Left cardiac atrium (tissue), 4 donors: ENCODE data around the gene CHI3L1. TPM values are rescaled to one million over a fixed set of nuclear protein-coding genes. Genes with fewer than 3 reads are reported as not detected.

ENCODE experiments used
- ATAC-seq, 2 donors: fragments of 200-7000 bp; cut with Tn5 transposase; one replicate each; pipeline ENCODE4 v1.9.1; 2020; ENCODE audit warnings: mild to moderate bottlenecking in 2 of 2, moderate library complexity in 2 of 2
- DNase-seq: peaks from one replicate; pipeline ENCODE4 v3.0.0-alpha.2; 2020
- intact Hi-C, 2 donors: fragments of 100-400 bp; cut with DNase I; formaldehyde crosslinking; loops; one replicate each; pipeline versions ENCODE4 v1.14.1 to v1.15.1; 2022 to 2023
- total RNA-seq, 2 donors: library from RNA; stranded (reverse); fragmentation: NEBNext Ultra II Directional; extraction: Animal tissue kit (Norgen Biotek cat#: 25700); gene quantifications; one replicate each; pipeline ENCODE4 v1.2.1, GENCODE V29; 2021
- donor health status: DM: no; HTN: yes; CAD: no.
- donor health status: DM: no; HTN: yes; CAD: no; lungs with severe emphysema.
- donor health status: DM: yes; HTN: yes; CAD: no.
- donor health status: Dilated cardiomyopathy.

CHI3L1 gene
- total RNA-seq, 2 donors from 2014 or later: 6.1 to 20.4 TPM

DNA sequence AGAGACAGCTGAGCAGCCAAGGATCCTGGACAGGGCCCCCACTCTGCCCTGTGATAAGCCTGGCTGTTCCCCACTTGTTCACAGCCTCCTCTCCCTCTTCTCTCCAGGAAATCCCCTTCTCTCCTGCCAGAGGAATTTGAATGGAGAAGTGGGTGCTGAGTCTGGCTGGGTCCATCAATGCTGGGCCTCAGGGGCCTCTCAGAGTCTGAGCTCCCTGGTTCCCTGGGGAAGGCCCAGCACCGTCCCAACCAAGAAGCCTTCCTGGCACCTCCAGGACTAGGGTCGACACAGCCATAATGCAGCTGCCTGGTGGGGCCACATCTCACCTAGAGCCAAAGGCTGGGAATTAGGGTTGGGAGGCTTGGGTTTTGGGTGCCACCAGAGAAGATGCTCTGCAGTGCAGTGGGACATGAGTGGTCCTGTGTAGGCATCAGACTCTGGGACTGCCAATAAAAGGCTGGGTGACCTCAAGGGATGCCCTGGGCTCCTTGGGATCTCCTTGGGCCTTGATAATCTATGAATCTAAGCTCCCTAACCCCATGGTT, 13.4 kb downstream of the CHI3L1 start:
- DNase-seq: no peak
- ATAC-seq: no peak
- intact Hi-C loops: loop anchor here in 1 of 2 donors (2.0 to 5.0 kb wide), 3 partner anchors 44 to 136 kb away; no protein-coding TSS in a partner anchor

DNA sequence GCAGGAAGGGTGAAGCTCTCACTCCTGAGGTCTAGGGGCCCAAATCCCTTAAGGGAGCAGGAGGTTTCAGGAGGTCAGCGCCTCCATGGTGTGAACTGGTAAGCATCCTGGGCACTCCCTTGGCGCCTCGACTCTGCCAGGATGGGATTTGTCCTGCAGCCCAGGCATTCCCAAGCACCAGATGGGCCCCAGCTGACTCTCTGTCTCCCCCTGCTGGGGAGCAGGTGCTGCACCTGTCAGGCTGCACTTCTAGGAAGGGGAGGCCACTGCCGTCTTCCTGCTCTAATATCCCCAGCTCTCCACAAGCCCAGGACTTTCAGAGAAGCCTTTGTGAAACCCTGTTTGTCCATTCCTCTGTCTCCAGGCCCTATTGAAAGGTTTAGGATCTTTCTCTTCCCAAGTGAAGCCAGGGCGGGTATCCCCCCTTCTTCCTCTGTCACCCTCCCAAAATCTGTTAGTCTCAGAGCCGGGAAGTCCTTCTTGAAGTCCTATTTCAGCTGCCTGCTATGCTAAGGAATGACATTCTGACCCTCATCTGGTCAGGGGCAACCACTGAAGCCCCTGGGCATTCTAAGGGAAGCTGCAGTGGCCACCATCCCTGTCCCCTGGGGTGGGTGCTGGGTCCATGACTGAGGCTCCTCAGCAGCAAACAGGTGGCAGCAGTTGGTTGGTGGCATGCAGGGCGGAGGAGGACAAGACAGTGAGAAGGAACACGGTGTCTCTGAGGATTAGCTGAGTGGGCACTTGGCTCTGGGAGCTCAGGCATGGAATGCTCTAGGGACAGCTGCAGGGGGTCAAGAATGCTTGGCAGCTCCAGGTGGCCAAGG, 14.1 kb downstream of the CHI3L1 start:
- intact Hi-C loops: loop anchor here in 1 of 2 donors (2.0 to 5.0 kb wide), 3 partner anchors 45 to 135 kb away; no protein-coding TSS in a partner anchor
- ATAC-seq: peak; percentile 62 to 64
- peak; percentile 63 for DNase-seq

DNA sequence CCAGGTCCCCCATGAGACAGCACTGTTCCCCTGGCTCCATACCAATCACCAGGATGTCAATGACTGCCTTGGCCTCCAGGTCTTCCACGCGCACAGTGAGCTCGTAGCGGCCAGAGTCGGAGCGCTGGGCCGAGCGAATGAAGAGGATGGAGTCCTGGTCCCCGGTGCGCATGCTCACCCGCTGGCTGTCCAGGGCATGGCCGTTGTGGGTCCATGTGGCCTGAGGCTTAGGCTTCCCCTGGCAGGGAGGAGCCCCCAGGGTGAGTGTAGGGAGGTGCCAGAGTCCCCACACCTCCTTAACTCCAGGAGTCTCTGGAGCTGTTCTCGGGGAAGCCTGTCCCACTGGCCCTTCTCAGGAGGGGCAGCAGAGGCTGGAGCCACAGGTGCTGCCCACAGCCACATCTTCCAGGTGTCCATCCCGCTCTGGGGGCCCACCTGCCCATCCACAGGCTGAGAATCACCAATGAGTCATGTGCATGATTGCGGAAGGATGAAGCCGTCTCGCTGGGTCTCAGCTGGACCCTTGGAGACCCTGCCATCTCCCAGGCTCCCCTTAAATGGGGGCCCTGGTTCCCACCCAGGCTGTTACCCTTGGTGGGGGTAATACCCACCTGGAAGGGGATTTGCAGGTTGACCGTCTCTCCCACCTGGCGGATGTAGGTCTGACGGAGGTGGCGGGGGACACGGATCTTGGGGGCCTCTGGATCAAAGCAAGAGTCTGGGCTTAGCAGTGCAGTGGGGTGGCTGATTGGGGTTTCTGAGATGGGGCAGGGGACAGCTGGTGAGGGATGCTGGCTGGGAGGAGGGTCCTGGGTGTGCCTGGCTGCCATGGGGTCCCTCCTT, 14.9 kb downstream of the CHI3L1 start:
- intact Hi-C loops: loop anchor here (2.0 to 5.0 kb wide), 3 partner anchors 46 to 134 kb away; no protein-coding TSS in a partner anchor
- DNase-seq (no peak), ATAC-seq (no peak)

DNA sequence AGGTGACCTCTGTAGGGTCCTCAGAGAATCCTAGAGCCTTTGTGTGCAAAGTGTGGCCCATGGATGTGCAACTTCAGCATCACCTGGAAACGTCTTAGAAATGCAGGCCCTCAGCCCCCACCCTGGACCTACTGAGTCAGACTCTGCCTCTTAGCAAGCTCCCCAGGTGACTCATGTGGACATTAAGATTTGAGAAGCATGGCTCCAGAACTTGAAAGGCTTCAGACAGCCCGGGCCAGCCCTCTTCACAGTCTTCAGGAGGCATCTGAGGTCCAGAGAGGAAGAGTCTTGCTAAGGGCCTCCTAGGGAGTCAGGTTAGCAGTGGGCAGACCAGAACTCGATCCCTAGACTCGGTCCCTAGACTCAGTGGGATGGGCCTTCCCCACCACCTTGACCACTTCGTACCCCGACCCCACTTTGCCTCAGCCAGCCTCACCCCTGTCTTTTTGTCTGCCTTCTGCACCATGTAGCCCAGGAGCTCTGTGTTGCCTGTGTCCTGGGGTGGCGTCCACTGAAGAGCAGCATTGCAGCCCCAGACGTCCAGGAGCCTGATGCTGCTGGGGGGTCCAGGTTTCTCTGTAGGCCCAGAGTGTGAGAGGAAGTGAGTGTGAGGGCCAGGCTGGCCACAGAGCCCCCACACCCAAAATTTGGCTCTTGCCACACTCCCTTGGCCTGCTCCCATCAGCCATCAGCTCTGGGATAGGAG, 15.7 kb downstream of the CHI3L1 start:
- ATAC-seq: no peak
- intact Hi-C loops: loop anchor here (2.0 to 5.0 kb wide), 3 partner anchors 47 to 133 kb away; no protein-coding TSS in a partner anchor

DNA sequence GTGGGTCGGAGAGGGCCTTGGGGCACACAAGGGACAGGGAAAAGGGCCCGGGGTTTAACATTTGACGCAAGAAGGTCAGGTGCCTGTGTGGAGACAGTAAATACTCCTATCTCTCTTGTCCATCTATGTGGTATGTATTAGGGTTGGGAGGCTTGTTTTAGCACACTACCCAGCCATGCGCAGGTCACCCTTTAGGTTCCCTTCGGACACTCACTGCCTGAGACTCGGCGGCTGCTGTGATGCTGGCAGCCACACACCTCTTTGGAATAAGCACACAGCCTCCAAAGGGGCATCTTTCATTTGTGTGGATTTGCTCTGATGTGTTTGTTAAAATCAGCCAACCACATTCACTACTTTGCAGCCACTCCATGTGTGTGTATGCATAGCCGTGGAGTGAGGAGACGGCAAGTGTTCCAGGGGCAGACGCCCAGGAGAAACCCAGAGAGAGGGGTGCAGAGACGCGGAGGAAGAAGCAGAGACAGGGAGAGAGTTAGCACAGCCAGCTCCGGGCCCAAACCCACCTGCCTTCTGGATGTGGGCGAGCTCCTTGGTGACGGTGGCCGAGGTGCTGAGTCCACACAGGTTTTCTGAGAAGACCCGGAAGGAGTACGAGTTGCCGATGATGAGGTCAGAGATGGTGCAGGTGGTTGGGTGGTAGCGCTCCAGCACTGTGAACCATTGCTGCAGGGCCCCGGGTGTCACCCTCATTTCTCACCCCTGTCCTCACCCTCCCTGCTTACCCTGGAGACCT, 16.6 kb downstream of the CHI3L1 start:
- intact Hi-C loops: loop anchor here (2.0 to 5.0 kb wide), 3 partner anchors 47 to 133 kb away; no protein-coding TSS in a partner anchor
- DNase-seq: no peak
- no peak for ATAC-seq

More for the DNA sequence above, 15.7 kb downstream of the CHI3L1 start:
- DNase-seq: no peak

DNA sequence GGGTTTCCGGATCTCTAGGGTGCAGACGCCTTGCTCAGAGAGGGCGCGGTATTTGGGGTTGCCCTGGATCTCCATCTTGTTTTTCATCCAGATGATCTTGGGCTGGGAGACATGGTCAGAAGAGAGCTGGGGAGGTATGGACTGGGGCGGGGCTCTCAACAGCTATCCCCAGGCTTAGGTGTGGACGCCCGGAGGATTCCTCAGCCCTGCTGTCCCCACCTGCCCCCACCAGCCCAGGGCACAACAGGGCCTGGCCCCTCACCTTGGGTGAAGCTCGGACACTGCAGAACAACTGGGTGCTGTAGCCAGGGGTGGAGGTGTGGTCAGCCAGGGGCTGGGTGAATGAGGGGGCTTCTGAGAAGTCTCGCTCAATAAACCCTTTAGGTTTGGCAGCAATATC, 17.5 kb downstream of the CHI3L1 start:
- intact Hi-C loops: no loop called here
- no peak for DNase-seq
- ATAC-seq: no peak

DNA sequence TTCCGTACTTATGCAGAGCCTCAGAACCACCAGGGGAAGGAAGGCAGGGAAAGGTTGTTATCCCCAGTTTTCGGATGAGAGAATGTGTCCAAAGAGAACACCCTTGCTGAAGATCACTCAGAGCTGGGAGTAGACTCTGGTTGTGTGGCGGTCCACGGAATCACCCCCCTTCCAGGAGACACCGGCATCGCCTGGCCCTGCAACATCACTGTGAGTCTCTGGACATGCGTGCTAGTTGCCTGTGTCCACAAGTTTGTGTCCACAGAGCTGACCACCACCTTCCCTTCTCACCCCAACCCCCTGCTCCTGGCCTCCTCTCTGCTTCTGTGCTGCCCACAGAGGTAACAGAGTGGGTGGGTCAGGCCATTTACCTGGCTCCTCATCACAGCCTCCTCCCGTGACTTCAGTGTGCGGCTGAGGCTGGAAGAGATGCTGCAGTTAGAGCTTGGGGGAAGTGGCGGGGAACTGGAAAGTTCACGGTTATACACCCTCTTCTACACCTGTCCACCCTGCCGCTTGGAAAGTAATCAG, 18.2 kb downstream of the CHI3L1 start:
- ATAC-seq: no peak
- no peak for DNase-seq
- intact Hi-C loops: no loop called here

DNA sequence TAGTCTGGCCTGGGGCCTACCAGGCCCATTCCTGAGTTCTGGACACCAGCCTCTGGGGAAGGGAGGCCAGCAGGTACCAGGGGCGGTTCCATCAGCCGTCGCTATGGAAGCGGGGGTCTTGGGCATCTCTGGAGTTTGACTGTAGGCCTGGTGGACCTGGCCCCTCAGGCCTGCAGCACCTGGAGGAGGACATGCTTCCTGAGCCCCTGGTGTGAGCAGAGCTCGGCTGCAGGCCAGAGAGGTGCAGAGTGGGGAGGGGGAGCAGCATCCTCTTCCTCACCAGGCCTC, 18.6 kb downstream of the CHI3L1 start:
- intact Hi-C loops: no loop called here
- ATAC-seq (no peak), DNase-seq (no peak)

DNA sequence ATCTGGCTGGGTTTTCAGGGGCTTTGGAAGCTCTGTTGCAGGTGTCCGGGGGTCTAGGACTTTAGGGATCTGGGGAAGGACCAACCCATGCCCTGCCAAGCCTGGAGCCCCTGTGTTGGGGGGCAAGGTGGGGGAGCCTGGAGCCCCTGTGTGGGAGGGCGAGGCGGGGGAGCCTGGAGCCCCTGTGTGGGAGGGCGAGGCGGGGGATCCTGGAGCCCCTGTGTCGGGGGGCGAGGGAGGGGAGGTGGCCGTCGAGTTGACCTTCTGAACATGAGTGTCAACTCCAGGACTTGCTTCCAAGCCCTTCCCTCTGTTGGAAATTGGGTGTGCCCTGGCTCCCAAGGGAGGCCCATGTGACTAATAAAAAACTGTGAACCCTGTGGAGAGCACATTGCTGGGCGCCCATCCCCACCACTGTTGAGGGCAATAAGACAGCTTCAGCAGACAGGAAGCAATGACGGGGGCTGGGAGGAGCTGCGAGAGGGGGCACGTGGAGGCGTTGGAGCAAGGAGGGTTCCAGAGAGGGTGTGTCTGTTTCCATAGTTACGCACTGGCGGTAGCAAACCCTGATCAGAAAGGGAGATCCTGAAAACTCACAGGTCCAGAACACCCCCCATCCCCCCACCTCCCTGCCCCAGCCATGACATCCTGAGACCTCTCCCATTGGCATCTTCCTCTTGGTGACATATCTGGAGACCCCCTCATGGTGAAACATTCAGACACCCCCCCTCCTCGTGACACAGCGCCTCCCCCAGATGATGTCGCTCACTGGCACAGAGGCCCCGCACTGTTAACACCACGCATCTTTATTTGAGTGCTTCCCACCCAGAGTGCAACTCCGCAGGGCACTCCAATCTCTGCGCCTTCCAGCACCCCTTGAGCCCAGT, 19.2 kb downstream of the CHI3L1 start:
- intact Hi-C loops: no loop called here
- DNase-seq (no peak), ATAC-seq (no peak)

DNA sequence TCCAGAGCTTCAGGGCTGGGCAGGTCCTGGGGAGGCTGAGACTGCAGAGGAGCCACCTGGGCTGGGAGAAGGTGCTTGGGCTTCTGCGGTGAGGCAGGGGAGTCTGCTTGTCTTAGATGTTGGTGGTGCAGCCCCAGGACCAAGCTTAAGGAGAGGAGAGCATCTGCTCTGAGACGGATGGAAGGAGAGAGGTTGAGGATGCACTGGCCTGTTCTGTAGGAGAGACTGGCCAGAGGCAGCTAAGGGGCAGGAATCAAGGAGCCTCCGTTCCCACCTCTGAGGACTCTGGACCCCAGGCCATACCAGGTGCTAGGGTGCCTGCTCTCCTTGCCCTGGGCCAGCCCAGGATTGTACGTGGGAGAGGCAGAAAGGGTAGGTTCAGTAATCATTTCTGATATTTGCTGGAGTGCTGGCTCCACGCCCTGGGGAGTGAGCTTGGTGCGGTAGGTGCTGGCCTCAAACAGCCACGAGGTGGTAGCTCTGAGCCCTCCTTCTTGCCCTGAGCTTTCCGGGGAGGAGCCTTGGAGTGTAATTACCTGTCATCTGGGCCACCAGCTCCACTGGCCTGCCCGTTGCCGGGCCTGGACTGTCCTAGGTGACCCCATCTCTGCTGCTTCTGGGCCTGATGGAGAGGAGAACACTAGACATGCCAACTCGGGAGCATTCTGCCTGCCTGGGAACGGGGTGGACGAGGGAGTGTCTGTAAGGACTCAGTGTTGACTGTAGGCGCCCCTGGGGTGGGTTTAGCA, 20.1 kb downstream of the CHI3L1 start:
- intact Hi-C loops: no loop called here
- ATAC-seq (peak in 1 of 2 donors; percentile 69), DNase-seq (no peak)

DNA sequence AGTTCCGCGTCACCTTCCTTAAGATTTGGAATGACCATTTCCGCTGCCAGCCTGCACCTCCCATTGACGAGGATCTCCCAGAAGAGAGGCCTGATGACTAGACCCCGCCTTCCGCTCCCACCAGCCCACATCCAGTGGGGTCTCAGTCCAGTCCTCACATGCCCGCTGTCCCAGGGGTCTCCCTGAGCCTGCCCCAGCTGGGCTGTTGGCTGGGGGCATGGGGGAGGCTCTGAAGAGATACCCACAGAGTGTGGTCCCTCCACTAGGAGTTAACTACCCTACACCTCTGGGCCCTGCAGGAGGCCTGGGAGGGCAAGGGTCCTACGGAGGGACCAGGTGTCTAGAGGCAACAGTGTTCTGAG, 20.7 kb downstream of the CHI3L1 start:
- ATAC-seq: no peak
- DNase-seq: no peak
- intact Hi-C loops: no loop called here

DNA sequence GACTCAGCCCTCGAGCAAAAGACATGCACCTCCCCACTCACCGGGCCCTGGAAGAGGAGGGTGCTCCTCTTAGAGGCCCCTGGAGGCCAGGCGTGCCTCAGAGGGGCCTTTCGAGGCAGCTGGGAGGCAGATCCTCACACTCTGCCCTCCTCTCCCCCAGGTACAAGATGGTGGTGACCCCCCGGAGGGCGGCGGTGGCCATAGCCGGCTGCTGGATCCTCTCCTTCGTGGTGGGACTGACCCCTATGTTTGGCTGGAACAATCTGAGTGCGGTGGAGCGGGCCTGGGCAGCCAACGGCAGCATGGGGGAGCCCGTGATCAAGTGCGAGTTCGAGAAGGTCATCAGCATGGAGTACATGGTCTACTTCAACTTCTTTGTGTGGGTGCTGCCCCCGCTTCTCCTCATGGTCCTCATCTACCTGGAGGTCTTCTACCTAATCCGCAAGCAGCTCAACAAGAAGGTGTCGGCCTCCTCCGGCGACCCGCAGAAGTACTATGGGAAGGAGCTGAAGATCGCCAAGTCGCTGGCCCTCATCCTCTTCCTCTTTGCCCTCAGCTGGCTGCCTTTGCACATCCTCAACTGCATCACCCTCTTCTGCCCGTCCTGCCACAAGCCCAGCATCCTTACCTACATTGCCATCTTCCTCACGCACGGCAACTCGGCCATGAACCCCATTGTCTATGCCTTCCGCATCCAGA, 21.3 kb downstream of the CHI3L1 start:
- intact Hi-C loops: no loop called here
- DNase-seq (no peak), ATAC-seq (no peak)

DNA sequence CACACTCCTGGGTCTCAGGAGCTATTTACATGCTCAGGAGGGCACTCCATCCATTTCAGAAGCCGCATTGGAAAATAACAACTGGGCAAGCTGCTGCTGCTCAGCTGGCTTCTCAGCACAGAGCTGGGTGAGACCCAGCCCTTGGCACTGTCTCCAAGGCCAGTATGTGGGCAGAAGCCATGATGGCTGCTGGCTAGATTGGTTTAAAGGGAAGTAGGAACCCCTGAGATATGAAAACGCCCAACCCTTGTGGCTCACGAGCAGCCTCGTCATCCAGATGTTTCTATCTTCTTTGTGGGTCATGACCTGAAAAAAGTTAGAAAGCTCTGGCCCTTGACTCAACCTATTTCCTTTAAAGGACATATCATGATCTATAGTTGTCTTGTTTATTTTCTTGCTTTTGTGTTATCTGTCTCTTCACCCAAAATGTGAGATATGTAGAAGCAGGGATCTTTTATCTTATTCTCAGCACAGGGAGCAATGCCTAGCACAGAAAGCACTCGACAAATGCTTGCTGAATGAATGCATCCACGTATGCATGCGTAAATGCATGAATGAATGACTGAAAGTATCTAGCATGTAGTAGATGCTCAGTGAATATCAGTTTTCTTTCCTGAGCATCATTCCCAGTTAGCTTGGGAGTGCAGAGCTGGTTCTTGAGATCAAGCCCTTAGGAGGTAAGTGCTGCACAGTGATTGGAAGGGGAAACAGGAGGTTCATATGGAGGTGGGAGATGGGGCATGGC, 22.4 kb downstream of the CHI3L1 start:
- no peak for DNase-seq
- no peak for ATAC-seq
- intact Hi-C loops: no loop called here

DNA sequence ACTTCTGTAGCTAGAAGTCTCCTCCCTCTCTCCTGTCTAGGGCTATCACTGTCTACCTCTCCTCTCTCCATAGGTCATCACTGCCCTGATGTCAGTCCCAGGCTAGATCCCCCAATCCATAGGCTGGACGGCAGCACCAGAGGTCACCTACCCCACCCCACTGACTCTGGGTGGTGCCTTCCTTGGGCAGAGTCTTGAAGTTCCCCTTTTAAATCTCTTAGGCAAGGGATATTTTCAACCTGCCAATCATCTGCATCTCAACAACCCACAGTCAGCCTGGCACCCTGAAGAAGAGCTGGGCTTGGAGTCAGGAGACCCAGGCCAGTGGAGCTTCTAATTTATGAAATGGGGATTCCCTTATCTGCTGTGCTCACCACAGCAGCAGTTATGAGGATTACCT, 24.1 kb downstream of the CHI3L1 start:
- ATAC-seq (no peak), DNase-seq (no peak)
- intact Hi-C loops: no loop called here

DNA sequence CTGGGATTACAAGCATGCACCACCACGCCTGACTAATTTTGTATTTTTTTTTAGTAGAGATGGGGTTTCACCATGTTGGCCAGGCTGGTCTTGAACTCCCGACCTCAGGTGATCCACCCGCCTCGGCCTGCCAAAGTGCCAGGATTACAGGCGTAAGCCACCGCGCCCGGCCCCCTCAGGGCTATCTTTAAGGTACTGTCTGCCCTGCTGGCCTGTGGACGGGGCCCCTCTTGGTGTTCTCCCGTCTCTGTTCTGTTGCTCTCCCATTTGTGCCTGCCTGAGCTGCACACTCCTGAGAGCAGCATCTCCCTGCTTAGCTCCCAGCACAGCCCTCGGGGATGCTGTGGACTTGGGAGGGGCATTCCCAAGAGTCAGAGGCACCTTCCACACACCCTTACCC, 24.8 kb downstream of the CHI3L1 start:
- ATAC-seq (no peak), DNase-seq (no peak)
- intact Hi-C loops: no loop called here

DNA sequence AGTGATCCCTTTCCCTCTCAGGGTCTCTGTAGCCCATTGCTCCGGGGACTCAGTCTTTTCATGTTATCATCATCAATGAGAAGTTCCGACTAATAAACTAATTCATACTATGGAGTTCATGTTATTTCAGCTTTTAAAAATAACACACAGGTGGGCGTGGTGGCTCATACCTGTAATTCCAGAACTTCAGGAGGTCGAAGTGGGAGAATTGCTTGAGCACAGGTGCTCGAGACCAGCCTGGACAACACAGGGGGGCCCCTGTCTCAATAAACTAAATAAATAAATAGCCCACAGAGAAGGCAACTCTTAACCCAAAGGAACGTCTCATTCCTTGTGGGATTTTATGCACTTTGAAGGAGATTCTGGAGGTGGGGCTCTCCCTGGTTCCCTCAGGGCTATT, 25.3 kb downstream of the CHI3L1 start:
- intact Hi-C loops: no loop called here
- no peak for DNase-seq
- no peak for ATAC-seq
